OCI-LY3 (cell line): ENCODE data around the gene NHLRC1.

Experiments
- H2AFZ ChIP-seq: fragments of 200-600, 300-600 bp; shearing (Covaris generic); 2 replicates; pipeline ENCODE4 v1.6.0; 2014; ENCODE audit warnings: antibody characterized with exemption, low read depth, low read length
- H3K27ac ChIP-seq: fragments of 200-600, 300-600 bp; sonication (generic); 2 replicates; pipeline ENCODE4 v1.5.1; 2014; ENCODE audit warnings: mild to moderate bottlenecking, low read length, moderate library complexity, mixed read lengths
- H3K27me3 ChIP-seq: fragments of 200-600, 300-600 bp; sonication (generic); 2 replicates; pipeline ENCODE4 v1.6.1; 2014; ENCODE audit warnings: low read depth, low read length, mixed read lengths
- H3K36me3 ChIP-seq: fragments of 200-600, 300-600 bp; sonication (generic); replicated peaks from 2 replicates; pipeline ENCODE3; 2014; ENCODE audit warnings: low read depth, low read length, mixed read lengths
- H3K4me1 ChIP-seq: fragments of 300-600, 200-600 bp; sonication (generic); 2 replicates; pipeline ENCODE4 v1.6.1; 2014; ENCODE audit warnings: low read length, mixed read lengths
- H3K4me2 ChIP-seq: fragments of 200-600, 300-600 bp; sonication (generic); 2 replicates; pipeline ENCODE4 v1.6.1; 2014; ENCODE audit warnings: low read length, mixed read lengths
- H3K4me3 ChIP-seq: fragments of 300-600, 200-600 bp; sonication (generic); 2 replicates; pipeline ENCODE4 v1.5.1; 2014; ENCODE audit warnings: antibody characterized with exemption, mild to moderate bottlenecking, low read length, moderate library complexity
- H3K79me2 ChIP-seq: fragments of 300-600, 200-600 bp; shearing (Covaris generic); 2 replicates; pipeline ENCODE4 v1.6.1; 2014; ENCODE audit warnings: mild to moderate bottlenecking, low read length, mixed read lengths
- H3K9ac ChIP-seq: fragments of 300-600, 200-600 bp; shearing (Covaris generic); 2 replicates; pipeline ENCODE4 v1.6.0; 2014; ENCODE audit warnings: mild to moderate bottlenecking, low read length, moderate library complexity
- H3K9me3 ChIP-seq: fragments of 200-600, 300-600 bp; shearing (Covaris generic); 2 replicates; pipeline ENCODE4 v1.6.1; 2014; ENCODE audit warnings: low read length, mixed read lengths; ENCODE audit not compliant: insufficient read depth
- H4K20me1 ChIP-seq: fragments of 200-600, 300-600 bp; sonication (generic); 2 replicates; pipeline ENCODE4 v1.6.1; 2016; ENCODE audit warnings: low read length, mixed read lengths; ENCODE audit not compliant: insufficient read depth
- EZH2phosphoT487 ChIP-seq: fragments of 200-600 bp; shearing (Covaris generic); IDR thresholded peaks from 2 replicates; pipeline ENCODE4 v1.6.1; 2018; ENCODE audit warnings: antibody characterized with exemption, mixed run types, low read depth
- TF ChIP-seq, protein P1 (sequence below): fragments of 200-600, 300-600 bp; sonication (generic); IDR thresholded peaks from 2 replicates; pipeline ENCODE4 v1.5.1; 2014; ENCODE audit warnings: antibody characterized with exemption, low read length, low read depth

The NHLRC1 gene

DNA sequence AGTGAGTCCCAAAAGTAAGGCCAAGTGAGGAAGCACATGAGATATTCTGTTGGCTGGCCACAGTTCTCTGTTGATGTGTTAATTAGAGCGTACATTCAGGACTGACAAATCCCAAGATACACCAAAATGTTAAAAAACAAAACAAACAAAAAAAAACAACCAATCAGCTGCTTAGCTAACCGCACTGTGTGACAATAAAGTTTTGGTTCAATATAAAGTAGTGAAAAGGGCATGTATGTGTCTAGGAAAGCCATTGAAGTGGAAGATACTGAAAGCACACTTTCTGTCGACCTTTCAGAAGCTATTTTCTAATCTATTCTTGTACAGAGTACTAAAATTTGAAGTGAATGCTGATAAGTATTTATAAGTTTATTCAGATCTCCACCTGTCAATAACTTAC, 26.1 kb downstream of the NHLRC1 start:
- no peak overlapping the region for H3K9ac ChIP-seq
- H4K20me1 ChIP-seq: no peaks in the 10 kb centered on the region
- no peaks in the 10 kb centered on the region for H3K36me3 ChIP-seq
- H3K27ac ChIP-seq: no peak overlapping the region
- H3K27me3 ChIP-seq: no peaks in the 10 kb centered on the region
- H3K79me2 ChIP-seq: no peaks in the 10 kb centered on the region
- H3K9me3 ChIP-seq: no peaks in the 10 kb centered on the region
- no peaks in the 10 kb centered on the region for H3K4me1 ChIP-seq
- no peak overlapping the region for H3K4me2 ChIP-seq
- TF ChIP-seq, protein P1, sequence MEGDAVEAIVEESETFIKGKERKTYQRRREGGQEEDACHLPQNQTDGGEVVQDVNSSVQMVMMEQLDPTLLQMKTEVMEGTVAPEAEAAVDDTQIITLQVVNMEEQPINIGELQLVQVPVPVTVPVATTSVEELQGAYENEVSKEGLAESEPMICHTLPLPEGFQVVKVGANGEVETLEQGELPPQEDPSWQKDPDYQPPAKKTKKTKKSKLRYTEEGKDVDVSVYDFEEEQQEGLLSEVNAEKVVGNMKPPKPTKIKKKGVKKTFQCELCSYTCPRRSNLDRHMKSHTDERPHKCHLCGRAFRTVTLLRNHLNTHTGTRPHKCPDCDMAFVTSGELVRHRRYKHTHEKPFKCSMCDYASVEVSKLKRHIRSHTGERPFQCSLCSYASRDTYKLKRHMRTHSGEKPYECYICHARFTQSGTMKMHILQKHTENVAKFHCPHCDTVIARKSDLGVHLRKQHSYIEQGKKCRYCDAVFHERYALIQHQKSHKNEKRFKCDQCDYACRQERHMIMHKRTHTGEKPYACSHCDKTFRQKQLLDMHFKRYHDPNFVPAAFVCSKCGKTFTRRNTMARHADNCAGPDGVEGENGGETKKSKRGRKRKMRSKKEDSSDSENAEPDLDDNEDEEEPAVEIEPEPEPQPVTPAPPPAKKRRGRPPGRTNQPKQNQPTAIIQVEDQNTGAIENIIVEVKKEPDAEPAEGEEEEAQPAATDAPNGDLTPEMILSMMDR: no peak
- TF ChIP-seq EZH2phosphoT487: no peak
- H3K4me3 ChIP-seq: no peak overlapping the region
- no peak overlapping the region for H2AFZ ChIP-seq

DNA sequence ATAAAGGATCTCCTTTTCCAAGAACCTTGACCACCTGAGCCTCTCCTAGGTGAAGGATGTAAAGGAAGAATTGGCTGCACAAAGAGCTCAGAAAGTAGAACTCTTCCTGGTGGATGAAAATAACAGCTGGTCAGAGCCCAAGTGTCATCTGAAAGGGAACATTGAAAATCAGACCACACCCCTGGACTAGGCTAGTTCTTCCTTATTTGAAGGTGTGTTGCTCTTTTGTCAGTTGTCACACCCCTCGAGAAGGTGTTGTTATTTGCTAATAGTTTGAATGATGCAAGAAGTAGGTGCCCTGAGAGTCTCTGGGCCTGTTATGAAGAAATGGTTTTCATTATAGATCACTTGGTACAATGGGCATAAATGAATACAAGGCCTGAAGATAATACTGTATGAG, 31.1 kb downstream of the NHLRC1 start:
- H3K9me3 ChIP-seq: no peaks in the 10 kb centered on the region
- no peak for TF ChIP-seq EZH2phosphoT487
- TF ChIP-seq, protein P1: no peak
- H3K36me3 ChIP-seq: no peaks in the 10 kb centered on the region
- no peak overlapping the region for H3K9ac ChIP-seq
- no peak overlapping the region for H2AFZ ChIP-seq
- H3K27me3 ChIP-seq: no peaks in the 10 kb centered on the region
- no peaks in the 10 kb centered on the region for H3K4me1 ChIP-seq
- no peak overlapping the region for H3K4me2 ChIP-seq
- no peaks in the 10 kb centered on the region for H4K20me1 ChIP-seq
- no peaks in the 10 kb centered on the region for H3K79me2 ChIP-seq
- H3K4me3 ChIP-seq: no peak overlapping the region
- no peak overlapping the region for H3K27ac ChIP-seq

DNA sequence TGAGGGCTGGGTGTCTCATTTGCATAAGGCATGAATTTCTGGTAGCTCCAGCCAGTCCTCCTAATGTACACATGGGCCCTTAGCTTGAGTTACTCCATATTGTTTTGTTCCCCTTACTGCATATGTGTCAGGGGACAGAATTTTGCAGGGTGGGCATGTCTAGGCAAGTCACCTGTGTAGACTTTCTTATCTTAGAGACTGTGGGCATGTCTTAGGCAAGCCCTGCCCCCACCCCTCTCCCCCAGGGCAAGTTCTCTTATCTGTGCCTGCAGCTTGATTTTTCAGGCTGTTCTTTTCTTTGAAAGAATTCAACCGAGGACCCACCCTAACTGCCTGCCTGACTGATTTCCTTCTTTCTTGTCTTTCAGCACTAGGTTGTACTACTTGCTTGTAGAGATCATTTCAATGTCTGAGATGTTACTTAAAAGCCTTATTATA, 32.1 kb downstream of the NHLRC1 start:
- Histone ChIP-seq H3K9me3 (no peaks in the 10 kb centered on the region), H3K27me3 (no peaks in the 10 kb centered on the region), H2AFZ (no peak overlapping the region), H3K79me2 (no peaks in the 10 kb centered on the region), H4K20me1 (no peaks in the 10 kb centered on the region), H3K4me1 (no peaks in the 10 kb centered on the region), H3K4me3 (no peak overlapping the region), H3K9ac (no peak overlapping the region), H3K27ac (no peak overlapping the region), H3K36me3 (no peaks in the 10 kb centered on the region), H3K4me2 (no peak overlapping the region)
- TF ChIP-seq, protein P1: no peak

DNA sequence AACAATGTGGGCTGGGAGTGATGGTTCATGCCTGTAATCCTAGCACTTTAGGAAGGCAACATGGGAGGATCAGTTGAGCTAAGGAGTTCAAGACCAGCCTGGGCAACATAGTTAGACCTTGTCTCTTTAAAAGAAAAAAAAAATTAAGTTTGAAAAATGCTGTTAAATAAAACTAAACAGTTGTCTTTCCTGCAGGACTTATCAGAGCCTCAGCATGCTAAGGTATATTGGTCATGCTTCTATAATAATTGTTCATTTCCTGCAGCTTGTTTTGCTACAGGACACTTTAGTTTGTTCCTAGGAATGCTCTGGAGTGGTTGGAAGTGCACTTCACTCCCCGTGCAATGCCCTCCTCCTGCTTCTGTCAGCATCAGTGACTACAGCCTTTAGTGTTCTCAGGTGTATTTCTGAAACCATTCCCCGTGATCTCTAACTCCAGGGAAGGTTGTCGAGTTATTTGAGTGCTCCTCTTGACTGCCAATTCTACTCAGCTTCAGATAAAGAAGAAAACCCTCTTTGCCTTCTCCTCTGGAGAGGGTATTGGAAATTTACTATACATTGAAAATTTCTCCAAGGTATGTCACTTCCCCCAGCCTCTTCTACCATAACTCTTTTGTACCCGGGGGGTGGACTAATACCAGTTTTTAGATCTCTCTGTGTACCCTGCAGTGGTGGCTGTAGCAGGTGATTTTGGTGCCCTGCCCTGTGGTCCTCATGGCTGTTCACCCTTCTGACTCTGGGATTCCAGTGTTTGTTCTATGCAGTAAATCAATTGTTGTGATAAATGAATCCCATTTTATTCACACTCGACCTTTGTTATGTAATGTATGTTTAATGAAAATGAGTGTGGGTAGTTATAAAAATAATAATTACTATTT, 33.8 kb downstream of the NHLRC1 start:
- Histone ChIP-seq H3K4me1 (no peaks in the 10 kb centered on the region), H4K20me1 (no peaks in the 10 kb centered on the region), H3K9me3 (no peaks in the 10 kb centered on the region), H3K4me3 (no peak overlapping the region), H3K9ac (no peak overlapping the region), H3K27me3 (no peaks in the 10 kb centered on the region), H2AFZ (no peak overlapping the region), H3K79me2 (no peaks in the 10 kb centered on the region), H3K4me2 (no peak overlapping the region), H3K36me3 (no peaks in the 10 kb centered on the region), H3K27ac (no peak overlapping the region)
- TF ChIP-seq, protein P1: no peak
- TF ChIP-seq EZH2phosphoT487: no peak
